ENCODE measurements around the gene FLAD1. TPM values are rescaled to one million over a fixed set of nuclear protein-coding genes. Genes with fewer than 3 reads are reported as not detected.
A peak's percentile ranks its signal among the peaks of the same experiment; 100 is the strongest.

The FLAD1 gene
- total RNA-seq, 1 donor from 2014 or later = 51.5 TPM

DNA sequence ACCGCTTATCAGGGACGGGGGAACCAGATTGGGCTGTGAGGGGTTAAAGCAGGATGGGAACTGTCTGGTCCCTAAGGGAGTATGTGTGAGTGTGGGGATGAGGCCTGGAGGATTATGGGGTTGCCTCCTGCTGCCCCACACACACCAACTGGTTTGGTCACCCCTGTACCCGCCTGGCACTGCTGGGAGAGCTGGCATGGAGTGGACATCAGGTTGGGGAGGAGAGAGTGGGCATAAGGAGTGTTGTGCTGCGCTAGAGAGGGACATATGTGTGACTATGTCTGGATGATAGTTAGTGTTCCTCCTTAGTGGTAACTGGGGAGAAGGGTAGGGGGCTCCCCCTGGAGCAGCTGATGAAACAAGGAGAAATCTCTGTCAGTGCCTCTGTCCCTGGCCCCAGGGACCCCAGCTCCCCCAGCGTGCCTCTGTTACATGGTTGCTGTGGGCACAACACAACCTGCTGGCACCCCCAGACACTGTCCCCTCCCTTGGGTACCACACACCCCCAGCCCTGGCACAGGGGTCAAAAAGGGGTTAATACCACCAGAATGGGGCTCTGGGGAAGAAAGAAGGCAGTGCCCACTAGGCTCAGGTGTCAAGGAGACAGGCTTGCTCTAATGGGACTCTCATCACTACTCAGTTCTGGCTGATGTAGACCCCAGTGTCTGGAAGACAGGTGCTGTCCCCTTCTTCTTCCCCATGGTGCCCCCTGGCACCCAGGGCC lies 21.4 kb downstream of the FLAD1 start:
- Histone ChIP-seq H3K9me3 (ENCODE audit: insufficient read depth, low read depth, low read length) (no peaks in the 10 kb centered on the region), H3K9ac (ENCODE audit: low read length) (peak overlapping the region; percentile 86), H3K27me3 (ENCODE audit: insufficient read depth, low read length) (no peaks in the 10 kb centered on the region), H3K36me3 (ENCODE audit: insufficient read depth, low read length) (no peaks in the 10 kb centered on the region), H3K4me1 (ENCODE audit: insufficient read depth, low read length) (peaks cover 28% of the 10 kb centered on the region), H3K4me2 (ENCODE audit: low read length) (peak overlapping the region; percentile 93), H3K27ac (ENCODE audit: low read depth, low read length) (no peak overlapping the region), H2AFZ (ENCODE audit: low read depth, low read length) (peak overlapping the region; percentile 67), H3K79me2 (ENCODE audit: insufficient read depth, low read length) (peaks cover 48% of the 10 kb centered on the region), H4K20me1 (ENCODE audit: insufficient read depth, low read length) (peaks cover 33% of the 10 kb centered on the region), H3K4me3 (ENCODE audit: insufficient read depth, low read depth, low read length) (peak overlapping the region; percentile 81)
- Mint-ChIP-seq H3K9me3 (ENCODE audit: unreplicated experiment) (no peaks in the 10 kb centered on the region), H3K4me1 (ENCODE audit: low read depth, unreplicated experiment) (peaks cover 13% of the 10 kb centered on the region), H3K27me3 (ENCODE audit: low read depth, unreplicated experiment) (no peaks in the 10 kb centered on the region), H3K27ac (ENCODE audit: unreplicated experiment) (peak overlapping the region; percentile 95), H3K4me3 (ENCODE audit: unreplicated experiment) (peak overlapping the region; percentile 97), H3K36me3 (ENCODE audit: low read depth, unreplicated experiment) (peaks cover 3% of the 10 kb centered on the region)
- no peak for FAIRE-seq
- TF ChIP-seq EZH2 (IDR thresholded peaks at IDR 0.05; ENCODE audit: insufficient read depth, low read length) = no peak
- TF ChIP-seq, protein P1, sequence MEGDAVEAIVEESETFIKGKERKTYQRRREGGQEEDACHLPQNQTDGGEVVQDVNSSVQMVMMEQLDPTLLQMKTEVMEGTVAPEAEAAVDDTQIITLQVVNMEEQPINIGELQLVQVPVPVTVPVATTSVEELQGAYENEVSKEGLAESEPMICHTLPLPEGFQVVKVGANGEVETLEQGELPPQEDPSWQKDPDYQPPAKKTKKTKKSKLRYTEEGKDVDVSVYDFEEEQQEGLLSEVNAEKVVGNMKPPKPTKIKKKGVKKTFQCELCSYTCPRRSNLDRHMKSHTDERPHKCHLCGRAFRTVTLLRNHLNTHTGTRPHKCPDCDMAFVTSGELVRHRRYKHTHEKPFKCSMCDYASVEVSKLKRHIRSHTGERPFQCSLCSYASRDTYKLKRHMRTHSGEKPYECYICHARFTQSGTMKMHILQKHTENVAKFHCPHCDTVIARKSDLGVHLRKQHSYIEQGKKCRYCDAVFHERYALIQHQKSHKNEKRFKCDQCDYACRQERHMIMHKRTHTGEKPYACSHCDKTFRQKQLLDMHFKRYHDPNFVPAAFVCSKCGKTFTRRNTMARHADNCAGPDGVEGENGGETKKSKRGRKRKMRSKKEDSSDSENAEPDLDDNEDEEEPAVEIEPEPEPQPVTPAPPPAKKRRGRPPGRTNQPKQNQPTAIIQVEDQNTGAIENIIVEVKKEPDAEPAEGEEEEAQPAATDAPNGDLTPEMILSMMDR (IDR thresholded peaks at IDR 0.05; ENCODE audit: insufficient read depth, low read depth, low read length) = no peak
- DNase-seq (ENCODE audit: low read depth) = no peak

DNA sequence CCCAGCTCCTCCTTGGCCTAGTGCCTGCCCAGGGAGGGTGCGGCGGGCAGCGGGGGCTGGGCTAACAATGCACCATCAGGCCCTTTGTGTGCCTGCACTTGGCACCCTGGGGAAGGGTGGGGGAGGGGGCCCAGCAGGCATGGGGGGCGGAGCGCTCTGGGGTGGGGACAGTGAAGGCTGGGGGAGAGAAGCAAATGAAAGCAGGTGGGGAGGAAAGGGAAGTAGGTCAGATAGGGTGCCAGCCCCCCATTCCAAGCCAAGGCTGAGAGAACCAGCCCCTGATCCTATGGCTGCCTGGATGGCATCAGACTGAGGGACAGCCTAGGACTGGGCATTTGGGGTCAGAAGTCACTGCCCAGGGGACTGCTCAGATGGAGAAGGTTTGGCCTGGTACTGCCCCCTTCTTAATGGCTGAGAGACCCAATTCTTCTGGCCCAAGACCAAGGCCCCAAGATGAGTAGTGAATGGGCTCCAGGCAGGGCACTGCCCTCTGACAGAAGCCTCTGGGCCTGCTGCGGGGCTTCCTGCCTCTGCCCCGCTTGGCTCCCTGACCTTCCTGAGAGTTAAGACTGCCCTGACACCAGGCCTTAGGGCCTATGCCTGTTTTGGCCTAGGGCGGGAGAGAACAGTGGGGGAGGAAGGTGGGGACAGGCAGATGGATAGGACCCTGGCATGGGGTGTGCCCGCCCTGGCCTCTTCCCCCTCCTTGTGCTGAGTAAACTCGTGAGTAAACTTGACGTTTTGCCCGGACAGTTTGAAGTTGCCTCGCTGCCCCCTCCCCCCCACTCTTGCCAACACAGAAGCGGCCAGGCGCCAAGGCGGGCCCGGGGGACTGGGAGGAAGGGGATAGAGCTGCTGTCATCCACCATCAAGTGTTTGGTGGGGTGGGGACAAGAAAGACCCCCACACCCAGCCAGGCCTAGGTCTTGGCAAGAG lies 22.2 kb downstream of the FLAD1 start:
- no peaks in the 10 kb centered on the region for H3K36me3 ChIP-seq (ENCODE audit: insufficient read depth, low read length)
- H3K4me1 Mint-ChIP-seq (ENCODE audit: low read depth, unreplicated experiment) = peaks cover 10% of the 10 kb centered on the region
- H3K27me3 Mint-ChIP-seq (ENCODE audit: low read depth, unreplicated experiment) = no peaks in the 10 kb centered on the region
- no peak overlapping the region for H3K27ac ChIP-seq (ENCODE audit: low read depth, low read length)
- peak overlapping the region; percentile 53 for H3K27ac Mint-ChIP-seq (ENCODE audit: unreplicated experiment)
- H3K9ac ChIP-seq (ENCODE audit: low read length) = peak overlapping the region; percentile 86
- H3K4me1 ChIP-seq (ENCODE audit: insufficient read depth, low read length) = peaks cover 20% of the 10 kb centered on the region
- peaks cover 40% of the 10 kb centered on the region for H4K20me1 ChIP-seq (ENCODE audit: insufficient read depth, low read length)
- no peak overlapping the region for H2AFZ ChIP-seq (ENCODE audit: low read depth, low read length)
- no peak overlapping the region for H3K4me3 ChIP-seq (ENCODE audit: insufficient read depth, low read depth, low read length)
- no peaks in the 10 kb centered on the region for H3K9me3 Mint-ChIP-seq (ENCODE audit: unreplicated experiment)
- H3K9me3 ChIP-seq (ENCODE audit: insufficient read depth, low read depth, low read length) = no peaks in the 10 kb centered on the region
- DNase-seq (ENCODE audit: low read depth) (no peak), FAIRE-seq (no peak)
- H3K36me3 Mint-ChIP-seq (ENCODE audit: low read depth, unreplicated experiment) = peaks cover 6% of the 10 kb centered on the region
- H3K4me3 Mint-ChIP-seq (ENCODE audit: unreplicated experiment) = peak overlapping the region; percentile 57
- H3K4me2 ChIP-seq (ENCODE audit: low read length) = peak overlapping the region; percentile 93
- peaks cover 53% of the 10 kb centered on the region for H3K79me2 ChIP-seq (ENCODE audit: insufficient read depth, low read length)
- no peak for TF ChIP-seq EZH2 (IDR thresholded peaks at IDR 0.05; ENCODE audit: insufficient read depth, low read length)
- TF ChIP-seq, protein P1 (IDR thresholded peaks at IDR 0.05; ENCODE audit: insufficient read depth, low read depth, low read length) = no peak
- H3K27me3 ChIP-seq (ENCODE audit: insufficient read depth, low read length) = no peaks in the 10 kb centered on the region
